HEK293T (cell line): Measurements from ENCODE around the gene GALNT14.
A peak's percentile ranks its signal among the peaks of the same experiment; 100 is the strongest.

Source experiments
- BHLHE40 ChIP-seq: fragments of 450-650 bp; IDR thresholded peaks from 2 replicates; pipeline ENCODE4 v1.6.1; 2016; ENCODE audit warnings: mild to moderate bottlenecking, moderate library complexity, borderline replicate concordance
- ELF4 ChIP-seq: fragments of 450-650 bp; IDR thresholded peaks from 2 replicates; pipeline ENCODE4 v1.6.1; 2017; ENCODE audit warnings: antibody characterized with exemption
- FOXK2 ChIP-seq: fragments of 450-650 bp; IDR thresholded peaks from 2 replicates; pipeline ENCODE4 v1.6.1; 2016; ENCODE audit warnings: mild to moderate bottlenecking
- L3MBTL2 ChIP-seq: fragments of 450-650 bp; conservative IDR thresholded peaks from 2 replicates; pipeline ENCODE4 v1.6.1; 2016; ENCODE audit warnings: mild to moderate bottlenecking
- NFRKB ChIP-seq: fragments of 450-650 bp; IDR thresholded peaks from 2 replicates; pipeline ENCODE4 v1.6.1; 2016; ENCODE audit warnings: mild to moderate bottlenecking, moderate library complexity
- SP1 ChIP-seq: fragments of 450-650 bp; IDR thresholded peaks from 2 replicates; pipeline ENCODE4 v1.6.1; 2017
- TARDBP ChIP-seq: fragments of 450-650 bp; IDR thresholded peaks from 2 replicates; pipeline ENCODE4 v1.6.1; 2016
- TF ChIP-seq, protein P1 (sequence below): fragments of 450-650 bp; IDR thresholded peaks from 2 replicates; pipeline ENCODE4 v1.6.1; 2016

DNA sequence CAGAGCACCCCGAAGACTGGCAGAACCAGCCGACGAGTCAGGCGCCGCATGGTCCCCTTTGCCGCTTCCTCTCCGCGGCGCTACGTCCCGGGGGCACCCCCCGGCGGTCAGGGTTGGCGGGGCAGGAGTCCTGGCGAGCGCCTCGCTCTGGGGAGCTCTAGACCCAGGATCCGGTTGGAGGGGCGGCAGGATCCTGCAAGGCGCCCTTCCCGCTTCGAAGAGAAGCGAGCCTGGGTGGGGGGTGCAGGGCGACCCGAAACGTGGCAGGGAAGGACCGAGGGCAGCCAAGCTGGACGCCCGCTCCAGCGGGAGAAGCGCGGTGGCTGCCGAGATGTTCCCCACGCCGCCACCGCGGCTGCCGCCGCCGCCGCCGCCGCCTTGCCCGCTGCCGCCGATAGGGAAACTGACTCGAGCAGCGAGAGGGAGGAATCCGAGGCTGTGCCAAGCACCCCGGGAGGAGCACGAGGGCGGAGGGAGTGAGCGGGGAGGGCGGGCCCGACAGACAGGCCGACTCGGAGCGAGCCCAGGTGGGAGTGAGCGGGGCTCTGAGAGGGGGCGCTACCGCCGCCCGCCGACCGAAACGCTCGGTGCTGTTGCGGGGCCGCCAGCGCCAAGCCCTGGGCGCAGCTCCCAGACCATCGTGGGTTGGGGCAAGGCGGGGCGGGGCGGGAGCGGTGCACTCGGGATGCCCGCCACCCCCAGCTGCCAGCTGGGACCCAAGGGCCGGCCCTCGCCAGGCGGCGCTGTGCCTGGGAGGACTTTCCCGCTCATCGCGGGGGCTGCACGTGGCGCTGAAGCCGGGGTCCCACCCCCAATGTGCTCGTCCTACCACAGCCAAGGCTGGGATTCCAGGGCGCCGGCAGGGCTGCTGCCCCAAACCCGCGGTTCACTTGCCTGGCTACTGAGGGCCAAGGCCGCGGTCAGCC is at the start of gene GALNT14:
- TF ChIP-seq ELF4 (no peak), TARDBP (no peak), SP1 (no peak), BHLHE40 (no peak), FOXK2 (no peak), NFRKB (no peak), L3MBTL2 (peak; percentile 80)
- TF ChIP-seq, protein P1, sequence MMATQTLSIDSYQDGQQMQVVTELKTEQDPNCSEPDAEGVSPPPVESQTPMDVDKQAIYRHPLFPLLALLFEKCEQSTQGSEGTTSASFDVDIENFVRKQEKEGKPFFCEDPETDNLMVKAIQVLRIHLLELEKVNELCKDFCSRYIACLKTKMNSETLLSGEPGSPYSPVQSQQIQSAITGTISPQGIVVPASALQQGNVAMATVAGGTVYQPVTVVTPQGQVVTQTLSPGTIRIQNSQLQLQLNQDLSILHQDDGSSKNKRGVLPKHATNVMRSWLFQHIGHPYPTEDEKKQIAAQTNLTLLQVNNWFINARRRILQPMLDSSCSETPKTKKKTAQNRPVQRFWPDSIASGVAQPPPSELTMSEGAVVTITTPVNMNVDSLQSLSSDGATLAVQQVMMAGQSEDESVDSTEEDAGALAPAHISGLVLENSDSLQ = no peak
